ENCODE measurements around the gene ALOX5.
A peak's percentile ranks its signal among the peaks of the same experiment; 100 is the strongest.
"Not testable (repeated sequence)": the region's sequence is repeated elsewhere in the genome, so short reads cannot be mapped to it uniquely, and the experiment has no call there.

Gene ALOX5

GRCh38 chr10:45373576-45374349 is at the start of gene ALOX5:
ALOX5 (plus strand) TSS chr10:45374216; CDS start chr10:45374280, 64 bp downstream.
- DNase-seq = peak; percentile 45 to 46

DNA sequence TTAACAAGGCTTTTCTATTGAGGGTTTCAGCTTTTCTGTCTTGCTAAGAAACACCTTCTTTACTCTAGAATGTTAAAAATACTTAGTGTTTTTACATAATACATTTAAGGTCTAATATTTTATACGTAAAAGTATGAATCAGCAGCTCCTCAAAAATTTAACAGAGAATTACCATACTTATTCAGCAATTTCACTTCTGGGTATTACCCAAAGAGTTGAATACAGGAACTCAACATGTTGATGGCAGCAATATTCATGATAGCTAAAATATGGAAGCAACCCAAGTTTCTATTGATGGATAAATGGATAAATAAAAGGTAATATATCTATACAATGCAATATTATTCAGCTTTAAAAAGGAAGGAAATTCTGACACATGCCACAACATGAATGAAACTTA is 48.9 kb upstream of the ALOX5 start:
- DNase-seq = no peak

GRCh38 chr10:45326864-45327263 is 47.2 kb upstream of the ALOX5 start:
- DNase-seq = not testable (repeated sequence)

DNA sequence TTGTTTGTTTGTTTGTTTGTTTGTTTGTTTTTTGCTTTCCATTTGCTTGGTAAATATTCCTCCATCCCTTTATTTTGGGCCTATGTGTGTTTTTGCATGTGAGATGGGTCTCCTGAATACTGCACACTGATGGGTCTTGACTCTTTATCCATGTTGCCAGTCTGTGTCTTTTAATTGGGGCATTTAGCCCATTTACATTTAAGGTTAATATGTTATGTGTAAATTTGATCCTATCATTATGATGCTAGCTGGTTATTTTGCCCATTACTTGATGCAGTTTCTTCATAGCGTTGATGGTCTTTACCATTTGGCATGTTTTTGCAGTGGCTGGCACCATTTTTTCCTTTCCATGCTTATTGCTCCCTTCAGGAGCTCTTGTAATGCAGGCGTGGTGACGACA is 42.2 kb upstream of the ALOX5 start:
- DNase-seq = not testable (repeated sequence)

DNA sequence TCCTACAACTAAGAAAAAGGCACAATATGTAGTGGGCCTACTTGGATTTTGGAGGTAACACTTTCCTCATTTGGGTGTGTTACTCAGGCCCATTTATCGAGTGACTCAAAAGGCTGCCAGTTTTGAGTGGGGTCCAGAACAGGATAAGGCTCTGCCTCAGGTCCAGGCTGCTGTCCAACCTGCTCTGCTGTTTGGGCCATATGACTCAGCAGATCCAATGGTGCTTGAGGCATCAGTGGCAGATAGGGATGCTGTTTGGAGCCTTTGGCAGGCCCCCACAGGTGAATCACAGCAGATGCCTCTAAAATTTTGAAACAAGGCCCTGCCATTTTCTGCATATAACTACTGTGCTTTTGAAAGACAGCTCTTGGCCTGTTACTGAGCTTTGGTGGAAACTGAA is 34.1 kb upstream of the ALOX5 start:
- no peak for DNase-seq

DNA sequence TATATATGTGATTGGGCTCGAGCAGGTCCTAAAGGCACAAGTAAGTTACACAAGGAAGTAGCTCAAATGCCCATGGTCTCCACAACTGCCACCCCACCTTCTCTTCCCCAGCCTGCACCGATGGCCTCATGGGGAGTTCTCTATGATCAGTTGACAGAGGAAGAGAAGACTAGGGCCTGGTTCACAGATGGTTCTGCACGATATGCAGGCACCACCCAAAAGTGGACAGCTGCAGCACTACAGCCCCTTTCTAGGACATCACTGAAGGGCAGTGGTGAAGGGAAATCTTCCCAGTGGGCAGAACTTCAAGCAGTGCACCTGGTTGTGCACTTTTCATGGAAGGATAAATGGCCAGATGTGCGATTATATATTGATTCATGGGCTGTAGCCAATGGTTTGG is 33.6 kb upstream of the ALOX5 start:
- DNase-seq = not testable (repeated sequence)

DNA sequence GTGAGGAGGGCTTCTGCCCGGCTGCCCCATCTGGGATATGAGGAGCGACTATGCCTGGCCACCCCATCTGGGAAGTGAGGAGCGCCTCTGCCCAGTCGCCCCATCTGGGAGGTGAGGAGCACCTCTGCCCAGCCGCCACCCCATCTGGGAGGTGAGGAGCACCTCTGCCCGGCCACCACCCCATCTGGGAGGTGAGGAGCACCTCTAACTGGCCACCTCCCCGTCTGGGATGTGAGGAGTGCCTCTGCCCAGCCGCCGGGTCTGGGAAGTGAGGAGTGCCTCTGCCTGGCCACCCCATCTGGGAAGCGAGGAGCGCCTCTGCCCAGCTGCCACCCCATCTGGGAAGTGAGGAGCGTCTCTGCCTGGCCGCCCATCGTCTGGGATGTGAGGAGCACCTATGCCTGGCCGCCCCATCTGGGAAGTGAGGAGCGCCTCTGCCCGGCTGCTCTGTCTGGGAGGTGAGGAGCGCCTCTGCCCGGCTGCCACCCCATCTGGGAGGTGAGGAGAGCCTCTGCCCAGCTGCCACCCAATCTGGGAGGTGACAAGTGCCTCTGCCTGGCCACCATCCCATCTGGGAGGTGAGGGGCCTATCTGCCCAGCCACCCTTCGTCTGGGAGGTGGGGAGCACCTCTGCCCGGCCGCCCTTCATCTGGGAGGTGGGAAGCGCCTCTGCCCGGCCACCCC is 27.2 kb upstream of the ALOX5 start:
- not testable (repeated sequence) for DNase-seq

DNA sequence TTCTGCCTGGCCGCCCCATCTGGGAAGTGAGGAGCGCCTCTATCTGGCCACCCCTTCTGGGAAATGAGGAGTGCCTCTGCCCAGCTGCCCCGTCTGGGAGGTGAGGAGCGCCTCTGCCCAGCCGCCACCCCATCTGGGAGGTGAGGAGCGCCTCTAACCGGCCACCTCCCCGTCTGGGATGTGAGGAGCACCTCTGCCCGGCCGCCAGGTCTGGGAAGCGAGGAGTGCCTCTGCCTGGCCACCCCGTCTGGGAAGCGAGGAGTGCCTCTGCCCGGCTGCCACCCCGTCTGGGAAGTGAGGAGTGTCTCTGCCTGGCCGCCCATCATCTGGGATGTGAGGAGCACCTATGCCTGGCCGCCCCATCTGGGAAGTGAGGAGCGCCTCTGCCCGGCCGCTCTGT is 26.6 kb upstream of the ALOX5 start:
- not testable (repeated sequence) for DNase-seq

- DNase-seq = not testable (repeated sequence)
Measured at GRCh38 chr10:45348196-45348765, 25.7 kb upstream of the ALOX5 start.

DNA sequence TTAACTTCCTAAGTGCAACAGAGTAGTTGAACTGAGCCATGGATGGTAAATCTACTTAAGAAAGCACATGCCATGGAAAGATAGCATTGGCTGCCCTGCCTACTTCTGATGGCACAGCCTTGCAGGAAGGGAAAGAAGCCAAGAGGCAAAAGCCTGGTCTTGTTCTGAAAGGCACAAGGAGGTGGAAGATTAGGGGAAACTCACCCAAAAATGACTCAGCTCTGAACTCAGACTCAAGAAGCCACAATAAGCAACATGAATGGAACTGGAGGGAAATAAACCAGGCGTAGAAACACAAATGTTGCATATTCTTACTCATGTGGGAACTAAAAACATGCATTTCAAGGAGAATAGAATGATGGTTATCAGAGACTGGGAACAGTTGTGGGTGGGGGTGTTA is 20.8 kb upstream of the ALOX5 start:
- no peak for DNase-seq

DNA sequence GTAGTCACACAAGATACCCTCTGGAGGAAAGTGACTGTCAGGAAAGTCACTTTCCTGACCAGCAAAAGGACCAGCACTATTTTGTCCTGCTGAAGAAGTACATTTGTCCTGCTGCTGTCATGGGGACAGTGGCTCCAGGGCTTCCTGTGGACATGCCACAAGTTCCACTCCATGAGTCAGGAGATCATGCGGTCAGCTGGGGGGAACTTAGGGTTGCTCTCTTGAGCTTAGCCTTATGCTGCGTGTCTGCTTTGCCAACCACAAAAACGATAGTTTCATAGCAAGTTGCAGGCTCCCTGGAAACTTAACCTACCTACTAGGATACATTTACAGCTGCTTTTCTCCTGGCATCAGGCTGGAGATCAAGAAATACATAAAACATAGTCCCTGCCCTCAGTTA is 19.8 kb upstream of the ALOX5 start:
- DNase-seq = peak in 1 of 2 donors; percentile 45

DNA sequence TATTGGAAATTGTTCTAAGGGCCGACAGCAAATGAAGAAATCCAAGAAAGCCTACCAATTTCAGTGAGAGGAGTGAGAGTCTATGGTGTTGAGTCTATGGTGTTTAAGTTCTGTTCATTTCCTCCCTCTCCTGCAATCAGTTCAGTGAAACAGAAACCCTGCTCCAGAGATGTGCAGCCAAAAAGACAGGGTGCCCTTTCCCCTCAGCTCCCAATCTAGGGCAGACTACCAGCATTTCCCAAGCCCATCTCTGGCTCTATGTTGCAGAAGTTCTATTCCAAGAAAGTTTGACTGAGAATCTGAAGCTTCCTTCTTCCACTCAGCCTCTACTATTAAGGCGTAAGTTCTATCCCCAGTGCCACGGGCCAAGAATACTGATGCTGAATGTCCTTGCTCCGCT is 18.5 kb upstream of the ALOX5 start:
- DNase-seq = no peak

GRCh38 chr10:45358961-45359360 is 15.1 kb upstream of the ALOX5 start:
- not testable (repeated sequence) for DNase-seq

DNA sequence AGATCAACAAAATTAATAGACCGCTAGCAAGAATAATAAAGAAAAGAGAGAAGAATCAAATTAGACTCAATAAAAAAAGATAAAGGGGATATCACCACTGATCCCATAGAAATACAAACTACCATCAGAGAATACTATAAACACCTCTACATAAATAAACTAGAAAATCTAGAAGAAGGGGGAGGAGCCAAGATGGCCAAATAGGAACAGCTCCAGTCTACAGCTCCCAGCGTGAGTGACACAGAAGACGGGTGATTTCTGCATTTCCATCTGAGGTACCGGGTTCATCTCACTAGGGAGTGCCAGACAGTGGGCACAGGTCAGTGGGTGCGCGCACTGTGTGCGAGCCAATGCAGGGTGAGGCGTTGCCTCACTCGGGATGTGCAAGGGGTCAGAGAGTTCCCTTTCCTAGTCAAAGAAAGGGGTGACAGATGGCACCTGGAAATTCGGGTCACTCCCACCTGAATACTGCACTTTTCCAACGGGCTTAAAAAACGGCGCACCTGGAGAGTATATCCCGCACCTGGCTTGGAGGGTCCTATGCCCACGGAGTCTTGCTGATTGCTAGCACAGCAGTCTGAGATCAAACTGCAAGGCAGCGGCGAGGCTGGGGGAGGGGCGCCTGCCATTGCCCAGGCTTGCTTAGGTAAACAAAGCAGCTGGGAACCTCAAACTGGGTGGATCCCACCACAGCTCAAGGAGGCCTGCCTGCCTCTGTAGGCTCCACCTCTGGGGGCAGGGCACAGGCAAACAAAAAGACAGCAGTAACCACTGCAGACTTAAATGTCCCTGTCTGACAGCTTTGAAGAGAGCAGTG is 11.8 kb upstream of the ALOX5 start:
- DNase-seq = peak in 1 of 2 donors; percentile 29

GRCh38 chr10:45367643-45368042 is 6.4 kb upstream of the ALOX5 start:
- DNase-seq = not testable (repeated sequence)

DNA sequence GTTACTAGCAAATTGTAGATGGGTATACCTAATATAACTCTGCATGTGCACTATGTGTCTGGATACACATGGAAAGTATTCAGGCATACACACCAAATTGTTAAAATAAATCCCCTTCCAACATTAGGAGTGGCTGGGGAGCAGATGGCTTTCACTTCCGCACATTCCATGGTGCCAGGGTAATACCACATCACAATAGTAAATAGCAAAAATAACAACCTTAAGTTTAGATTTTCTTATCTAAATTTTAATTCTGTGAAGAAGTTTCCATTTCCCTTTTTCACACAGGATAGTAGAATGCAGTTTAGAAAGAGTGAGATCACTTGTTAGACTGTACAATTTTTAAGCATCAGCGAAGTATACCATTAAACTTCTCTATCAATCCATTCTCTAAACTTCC is 5.8 kb upstream of the ALOX5 start:
- DNase-seq = no peak

DNA sequence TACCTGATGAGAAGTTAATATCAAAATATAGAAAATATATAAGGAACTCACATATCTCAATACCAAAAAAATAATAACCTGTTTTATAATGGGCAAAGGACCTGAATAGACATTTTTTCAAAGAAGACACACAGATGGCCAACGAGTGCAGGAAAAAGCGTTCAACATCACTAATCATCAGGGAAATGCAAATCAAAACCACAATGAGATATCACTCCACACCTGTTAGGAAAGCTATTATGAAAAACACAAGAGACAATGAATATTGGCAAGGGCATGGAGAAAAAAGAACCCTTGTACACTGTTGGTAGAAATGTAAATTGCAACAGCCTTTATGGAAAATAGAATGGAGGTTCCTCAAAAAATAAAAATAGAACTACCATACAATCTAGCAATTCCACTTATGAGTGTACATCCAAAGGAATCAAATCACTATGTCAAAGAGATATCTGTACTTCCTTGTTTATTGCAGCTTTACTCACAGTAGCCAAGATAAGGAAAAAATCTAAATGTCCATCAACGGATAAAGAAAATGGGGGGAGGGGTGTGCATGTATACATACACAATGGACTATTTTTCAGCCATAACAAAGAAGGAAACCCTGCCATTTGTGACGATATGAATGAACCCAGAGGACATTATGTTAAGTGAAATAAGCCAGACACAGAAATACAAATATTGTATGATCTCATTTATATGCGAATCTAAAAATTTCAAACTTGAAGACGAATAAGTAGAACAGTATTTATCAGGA is 3.6 kb upstream of the ALOX5 start:
- no peak for DNase-seq

DNA sequence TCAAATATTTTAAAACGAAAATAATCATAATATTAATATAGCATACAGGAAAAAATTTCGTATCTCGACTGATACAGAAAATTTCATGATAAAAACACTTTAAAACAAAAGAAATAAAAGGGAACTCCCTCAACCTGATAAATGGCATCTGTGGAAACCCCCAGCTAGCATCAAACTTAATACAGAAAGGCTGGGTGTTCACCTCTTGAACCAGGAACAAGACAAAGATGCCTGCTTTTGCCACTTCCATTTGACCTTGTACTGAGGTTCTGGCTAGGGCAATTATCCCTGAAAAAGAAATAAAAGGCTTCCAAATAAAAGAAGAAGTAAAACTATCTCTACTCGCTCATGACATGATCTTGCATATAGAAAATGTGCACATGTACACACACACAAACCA is 2.5 kb upstream of the ALOX5 start:
- DNase-seq = no peak

- DNase-seq = no peak
Measured at GRCh38 chr10:45372251-45372951, 1.6 kb upstream of the ALOX5 start.

DNA sequence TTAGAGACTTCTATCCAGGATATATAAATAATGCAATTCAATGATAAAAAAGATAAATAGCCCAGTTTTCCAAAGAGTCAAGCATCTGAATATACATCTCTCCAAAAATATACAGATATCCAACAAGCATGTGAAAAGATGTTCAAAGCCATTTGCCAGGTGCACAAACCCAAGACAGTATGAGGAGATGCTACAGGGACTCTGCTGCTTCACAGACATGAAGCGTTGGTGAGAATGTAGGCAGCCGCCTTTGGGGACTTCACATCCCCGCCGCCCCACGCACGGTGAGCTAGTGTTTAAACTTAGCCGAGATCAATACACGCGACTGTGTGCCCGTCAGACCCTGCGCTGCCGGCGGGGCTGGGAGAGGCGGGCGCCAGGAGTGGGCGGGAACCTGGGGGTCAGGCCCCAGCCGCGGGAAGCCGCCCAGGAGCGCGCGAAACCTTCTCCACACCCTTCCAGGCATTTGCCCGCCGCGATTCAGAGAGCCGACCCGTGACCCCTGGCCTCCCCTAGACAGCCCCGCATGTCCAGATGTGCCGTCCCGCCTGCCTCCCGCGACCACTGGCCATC is 927 bp upstream of the ALOX5 start:
- DNase-seq = peak; percentile 29 to 33

GRCh38 chr10:45374350-45375052 is 485 bp downstream of the ALOX5 start:
- peak in 1 of 2 donors; percentile 24 for DNase-seq

All from CD4-positive, alpha-beta T cell treated with Interleukin-4 for 1 hour (primary cell).